ENCODE measurements around the gene SLC39A11.

SLC39A11 gene

DNA sequence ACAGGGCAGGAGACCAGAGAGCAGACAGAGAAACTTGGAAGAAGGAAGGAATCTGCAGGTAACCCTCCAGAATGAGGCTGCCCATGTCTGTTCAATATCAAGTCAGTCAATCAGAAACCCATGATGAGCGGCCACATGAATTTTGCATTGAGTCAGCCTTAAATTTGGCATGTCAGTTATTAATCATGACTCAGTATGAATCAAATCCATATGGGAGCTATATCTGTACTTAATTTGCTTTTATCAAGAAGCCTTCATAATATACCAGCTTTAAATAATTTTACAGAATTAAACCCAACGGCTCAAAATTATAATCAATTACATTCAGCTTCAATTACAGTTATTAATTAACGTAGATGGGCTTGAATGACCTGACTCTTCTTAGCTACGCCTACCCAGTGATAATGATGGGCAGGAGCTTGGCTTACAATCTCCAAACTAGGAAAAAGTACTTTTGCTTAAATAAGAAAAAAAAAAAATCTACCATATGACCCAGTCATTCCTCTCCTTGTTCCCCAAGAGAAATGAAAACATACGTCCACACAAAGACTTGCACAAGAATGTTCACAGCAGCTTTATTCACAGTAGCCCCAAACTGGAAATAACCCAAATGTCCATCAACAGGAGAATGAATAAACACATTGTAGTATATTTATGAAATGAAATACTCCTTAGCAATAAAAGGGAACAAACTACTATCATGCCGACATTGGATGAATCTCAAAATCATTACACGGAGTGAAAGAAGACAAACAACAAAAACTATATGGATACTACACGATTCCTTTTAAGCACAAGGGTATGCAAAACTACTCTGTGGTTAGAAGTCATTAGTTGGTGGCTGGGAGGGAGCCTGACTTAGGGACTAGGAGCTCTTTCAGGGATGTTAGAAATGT lies 48.6 kb downstream of the SLC39A11 start:
- Histone ChIP-seq H3K79me2 (ENCODE audit: control insufficient read depth, insufficient read depth, low read length, poor library complexity) (no peaks in the 10 kb centered on the region), H3K4me1 (ENCODE audit: control insufficient read depth in 1 of 2, insufficient read depth in 2 of 2, low read length in 2 of 2) (peaks cover 2 to 4% of the 10 kb centered on the region in 2 experiments), H2BK5ac (ENCODE audit: low read depth, low read length, poor library complexity) (no peak overlapping the region), H3K27ac (ENCODE audit: low read depth, low read length) (no peak overlapping the region), H3K79me1 (ENCODE audit: low read length) (no peaks in the 10 kb centered on the region), H2BK120ac (ENCODE audit: insufficient read depth, low read length, poor library complexity) (no peak overlapping the region), H3K4me3 (ENCODE audit: low read depth, low read length) (no peak overlapping the region), H2AK5ac (ENCODE audit: low read length) (no peak overlapping the region), H4K12ac (ENCODE audit: low read depth, low read length) (no peak overlapping the region), H3K4ac (ENCODE audit: low read depth, low read length) (no peak overlapping the region), H4K8ac (ENCODE audit: low read depth, low read length) (no peak overlapping the region), H3K36me3 (ENCODE audit: control insufficient read depth in 1 of 2, insufficient read depth in 2 of 2, low read length in 2 of 2) (no peaks in the 10 kb centered on the region), H2AFZ (ENCODE audit: insufficient read depth, low read length, poor library complexity) (no peak overlapping the region), H4K91ac (ENCODE audit: low read depth, low read length) (no peak overlapping the region), H3K4me2 (ENCODE audit: low read length) (no peak overlapping the region), H3K14ac (ENCODE audit: low read length) (no peak overlapping the region), H3K23ac (ENCODE audit: low read length) (no peak overlapping the region), H3K18ac (ENCODE audit: low read length) (no peak overlapping the region), H3K9me3 (ENCODE audit: insufficient read depth, low read depth, low read length) (no peaks in the 10 kb centered on the region), H3K27me3 (ENCODE audit: insufficient read depth, low read length) (no peaks in the 10 kb centered on the region), H3K9ac (ENCODE audit: low read length) (no peak overlapping the region), H2BK12ac (ENCODE audit: low read length) (no peak overlapping the region)
- DNase-seq: no peak
- WGBS (ENCODE audit: extremely low coverage, insufficient coverage, insufficient read length): no CpG with 5 or more reads among the region's 8 CpGs

GRCh38 chr17:73042809-73043685 lies 49.4 kb downstream of the SLC39A11 start:
- Histone ChIP-seq H4K8ac (ENCODE audit: low read depth, low read length) (no peak overlapping the region), H3K36me3 (ENCODE audit: control insufficient read depth in 1 of 2, insufficient read depth in 2 of 2, low read length in 2 of 2) (no peaks in the 10 kb centered on the region), H3K14ac (ENCODE audit: low read length) (no peak overlapping the region), H3K4me3 (ENCODE audit: low read depth, low read length) (no peak overlapping the region), H3K23ac (ENCODE audit: low read length) (no peak overlapping the region), H4K12ac (ENCODE audit: low read depth, low read length) (no peak overlapping the region), H3K4me2 (ENCODE audit: low read length) (no peak overlapping the region), H2AFZ (ENCODE audit: insufficient read depth, low read length, poor library complexity) (no peak overlapping the region), H3K4me1 (ENCODE audit: control insufficient read depth in 1 of 2, insufficient read depth in 2 of 2, low read length in 2 of 2) (peaks cover 2 to 4% of the 10 kb centered on the region in 2 experiments), H2BK120ac (ENCODE audit: insufficient read depth, low read length, poor library complexity) (no peak overlapping the region), H2BK12ac (ENCODE audit: low read length) (no peak overlapping the region), H3K9me3 (ENCODE audit: insufficient read depth, low read depth, low read length) (no peaks in the 10 kb centered on the region), H3K79me1 (ENCODE audit: low read length) (no peaks in the 10 kb centered on the region), H3K79me2 (ENCODE audit: control insufficient read depth, insufficient read depth, low read length, poor library complexity) (no peaks in the 10 kb centered on the region), H2AK5ac (ENCODE audit: low read length) (no peak overlapping the region), H3K27ac (ENCODE audit: low read depth, low read length) (no peak overlapping the region), H3K4ac (ENCODE audit: low read depth, low read length) (no peak overlapping the region), H4K91ac (ENCODE audit: low read depth, low read length) (no peak overlapping the region), H3K18ac (ENCODE audit: low read length) (no peak overlapping the region), H3K27me3 (ENCODE audit: insufficient read depth, low read length) (no peaks in the 10 kb centered on the region), H2BK5ac (ENCODE audit: low read depth, low read length, poor library complexity) (no peak overlapping the region), H3K9ac (ENCODE audit: low read length) (no peak overlapping the region)
- no peak for DNase-seq
- no CpG with 5 or more reads among the region's 7 CpGs for WGBS (ENCODE audit: extremely low coverage, insufficient coverage, insufficient read length)

GRCh38 chr17:73042225-73042624 lies 50.3 kb downstream of the SLC39A11 start:
- WGBS (ENCODE audit: extremely low coverage, insufficient coverage, insufficient read length): no CpG with 5 or more reads among the region's 5 CpGs
- H2BK5ac ChIP-seq (ENCODE audit: low read depth, low read length, poor library complexity): no peak overlapping the region
- H4K12ac ChIP-seq (ENCODE audit: low read depth, low read length): no peak overlapping the region
- no peak overlapping the region for H3K23ac ChIP-seq (ENCODE audit: low read length)
- H2BK12ac ChIP-seq (ENCODE audit: low read length): no peak overlapping the region
- H3K9ac ChIP-seq (ENCODE audit: low read length): no peak overlapping the region
- no peak overlapping the region for H2BK120ac ChIP-seq (ENCODE audit: insufficient read depth, low read length, poor library complexity)
- H4K91ac ChIP-seq (ENCODE audit: low read depth, low read length): no peak overlapping the region
- H3K9me3 ChIP-seq (ENCODE audit: insufficient read depth, low read depth, low read length): no peaks in the 10 kb centered on the region
- no peak overlapping the region for H2AK5ac ChIP-seq (ENCODE audit: low read length)
- no peak overlapping the region for H3K4ac ChIP-seq (ENCODE audit: low read depth, low read length)
- no peaks in the 10 kb centered on the region for H3K27me3 ChIP-seq (ENCODE audit: insufficient read depth, low read length)
- DNase-seq: no peak
- no peak overlapping the region for H3K4me2 ChIP-seq (ENCODE audit: low read length)
- no peak overlapping the region for H4K8ac ChIP-seq (ENCODE audit: low read depth, low read length)
- H3K18ac ChIP-seq (ENCODE audit: low read length): no peak overlapping the region
- no peaks in the 10 kb centered on the region for H3K79me2 ChIP-seq (ENCODE audit: control insufficient read depth, insufficient read depth, low read length, poor library complexity)
- H3K36me3 ChIP-seq (ENCODE audit: control insufficient read depth in 1 of 2, insufficient read depth in 2 of 2, low read length in 2 of 2): no peaks in the 10 kb centered on the region
- H3K14ac ChIP-seq (ENCODE audit: low read length): no peak overlapping the region
- H3K79me1 ChIP-seq (ENCODE audit: low read length): no peaks in the 10 kb centered on the region
- H3K4me3 ChIP-seq (ENCODE audit: low read depth, low read length): no peak overlapping the region
- no peak overlapping the region for H3K27ac ChIP-seq (ENCODE audit: low read depth, low read length)
- no peak overlapping the region for H2AFZ ChIP-seq (ENCODE audit: insufficient read depth, low read length, poor library complexity)
- H3K4me1 ChIP-seq (ENCODE audit: control insufficient read depth in 1 of 2, insufficient read depth in 2 of 2, low read length in 2 of 2): peaks cover 2 to 4% of the 10 kb centered on the region in 2 experiments

DNA sequence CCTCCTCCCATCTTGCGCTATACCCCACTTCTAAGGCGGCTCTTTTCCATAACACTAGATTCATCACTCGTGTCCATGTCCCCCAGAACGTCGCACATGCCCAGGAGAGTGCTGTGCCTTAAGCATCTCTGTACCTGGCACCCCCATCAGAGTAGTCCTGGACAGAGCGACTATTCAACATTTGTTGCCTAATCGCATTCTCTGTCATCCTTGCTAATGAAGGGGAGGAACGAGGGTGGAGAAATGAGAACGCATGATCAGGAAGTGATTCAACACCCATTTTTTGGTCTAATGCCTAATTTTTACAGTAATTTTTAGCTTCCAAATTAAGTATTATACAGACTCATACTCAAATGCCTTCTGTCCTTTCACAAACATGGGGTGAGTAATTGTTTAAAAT lies 53.2 kb downstream of the SLC39A11 start:
- WGBS (ENCODE audit: extremely low coverage, insufficient coverage, insufficient read length): no CpG with 5 or more reads among the region's 9 CpGs
- no peaks in the 10 kb centered on the region for H3K9me3 ChIP-seq (ENCODE audit: insufficient read depth, low read depth, low read length)
- H3K36me3 ChIP-seq (ENCODE audit: control insufficient read depth in 1 of 2, insufficient read depth in 2 of 2, low read length in 2 of 2): no peaks in the 10 kb centered on the region
- H2BK120ac ChIP-seq (ENCODE audit: insufficient read depth, low read length, poor library complexity): no peak overlapping the region
- no peak overlapping the region for H2AFZ ChIP-seq (ENCODE audit: insufficient read depth, low read length, poor library complexity)
- no peak overlapping the region for H3K4me2 ChIP-seq (ENCODE audit: low read length)
- H3K27me3 ChIP-seq (ENCODE audit: insufficient read depth, low read length): no peaks in the 10 kb centered on the region
- no peak overlapping the region for H3K23ac ChIP-seq (ENCODE audit: low read length)
- no peak overlapping the region for H3K4me3 ChIP-seq (ENCODE audit: low read depth, low read length)
- H3K18ac ChIP-seq (ENCODE audit: low read length): no peak overlapping the region
- no peak overlapping the region for H4K8ac ChIP-seq (ENCODE audit: low read depth, low read length)
- no peak overlapping the region for H3K9ac ChIP-seq (ENCODE audit: low read length)
- peak in 1 of 2 donors; percentile 19 for DNase-seq
- H3K14ac ChIP-seq (ENCODE audit: low read length): no peak overlapping the region
- no peaks in the 10 kb centered on the region for H3K79me1 ChIP-seq (ENCODE audit: low read length)
- H4K12ac ChIP-seq (ENCODE audit: low read depth, low read length): no peak overlapping the region
- no peak overlapping the region for H3K27ac ChIP-seq (ENCODE audit: low read depth, low read length)
- no peaks in the 10 kb centered on the region for H3K79me2 ChIP-seq (ENCODE audit: control insufficient read depth, insufficient read depth, low read length, poor library complexity)
- H2AK5ac ChIP-seq (ENCODE audit: low read length): no peak overlapping the region
- no peak overlapping the region for H4K91ac ChIP-seq (ENCODE audit: low read depth, low read length)
- no peak overlapping the region for H2BK12ac ChIP-seq (ENCODE audit: low read length)
- H2BK5ac ChIP-seq (ENCODE audit: low read depth, low read length, poor library complexity): no peak overlapping the region
- peaks cover 2 to 4% of the 10 kb centered on the region in 2 experiments for H3K4me1 ChIP-seq (ENCODE audit: control insufficient read depth in 1 of 2, insufficient read depth in 2 of 2, low read length in 2 of 2)
- H3K4ac ChIP-seq (ENCODE audit: low read depth, low read length): no peak overlapping the region

Measured in trophoblast cell (in vitro differentiated cells and primary cell).